Measurements from ENCODE around the gene IGSF3.
"Not testable (repeated sequence)": the region's sequence is repeated elsewhere in the genome, so short reads cannot be mapped to it uniquely, and the experiment has no call there.

- not testable (repeated sequence) for TF ChIP-seq SUZ12 (IDR thresholded peaks at IDR 0.05; ENCODE audit: extremely low read depth, insufficient read depth, insufficient read length); YY1 (IDR thresholded peaks at IDR 0.05; ENCODE audit: insufficient read depth, insufficient read length); ZNF274 (IDR thresholded peaks at IDR 0.05; ENCODE audit: low read depth, low read length)
These were observed 78.3 kb downstream of the IGSF3 start for GRCh38 chr1:116589101-116589735.

Data from NT2/D1 (cell line).